ENCODE measurements around the gene COL5A1. TPM values are rescaled to one million over a fixed set of nuclear protein-coding genes. Genes with fewer than 3 reads are reported as not detected.

The COL5A1 gene
- total RNA-seq, 1 experiment from 2014 or later = 10.6 TPM

- intact Hi-C loops (cut with micrococcal nuclease) = no loop called here
- ChIA-PET POLR2A (ENCODE audit: unreplicated experiment) (no interaction called here), CTCF (no interaction called here)
- no peak overlapping the region for H2AFZ ChIP-seq (ENCODE audit: low read length)
- H3K79me2 ChIP-seq (ENCODE audit: low read length) = no peaks in the 10 kb centered on the region
- H4K20me1 ChIP-seq (ENCODE audit: low read length) = no peaks in the 10 kb centered on the region
- no peak overlapping the region for H3K4me2 ChIP-seq (ENCODE audit: low read length)
- no peaks in the 10 kb centered on the region for H3K4me1 ChIP-seq (ENCODE audit: insufficient read depth, low read length)
- H3F3A ChIP-seq (ENCODE audit: low read length, unreplicated experiment) = no peaks in the 10 kb centered on the region
- H3K9me3 ChIP-seq (ENCODE audit: low read length) = no peaks in the 10 kb centered on the region
- BruUV-seq (replicated peaks) = no TSS peak
- no peak for ATAC-seq
- no peaks in the 10 kb centered on the region for H3K36me3 ChIP-seq (ENCODE audit: low read depth, low read length)
- no peak overlapping the region for H3K4me3 ChIP-seq (ENCODE audit: low read length)
- no peak for TF ChIP-seq EZH2 (IDR thresholded peaks at IDR 0.05; ENCODE audit: low read length, unreplicated experiment)
- TF ChIP-seq EZH2phosphoT487 (IDR thresholded peaks at IDR 0.05; ENCODE audit: borderline replicate concordance, low read length) = no peak
- TF ChIP-seq, protein P1, sequence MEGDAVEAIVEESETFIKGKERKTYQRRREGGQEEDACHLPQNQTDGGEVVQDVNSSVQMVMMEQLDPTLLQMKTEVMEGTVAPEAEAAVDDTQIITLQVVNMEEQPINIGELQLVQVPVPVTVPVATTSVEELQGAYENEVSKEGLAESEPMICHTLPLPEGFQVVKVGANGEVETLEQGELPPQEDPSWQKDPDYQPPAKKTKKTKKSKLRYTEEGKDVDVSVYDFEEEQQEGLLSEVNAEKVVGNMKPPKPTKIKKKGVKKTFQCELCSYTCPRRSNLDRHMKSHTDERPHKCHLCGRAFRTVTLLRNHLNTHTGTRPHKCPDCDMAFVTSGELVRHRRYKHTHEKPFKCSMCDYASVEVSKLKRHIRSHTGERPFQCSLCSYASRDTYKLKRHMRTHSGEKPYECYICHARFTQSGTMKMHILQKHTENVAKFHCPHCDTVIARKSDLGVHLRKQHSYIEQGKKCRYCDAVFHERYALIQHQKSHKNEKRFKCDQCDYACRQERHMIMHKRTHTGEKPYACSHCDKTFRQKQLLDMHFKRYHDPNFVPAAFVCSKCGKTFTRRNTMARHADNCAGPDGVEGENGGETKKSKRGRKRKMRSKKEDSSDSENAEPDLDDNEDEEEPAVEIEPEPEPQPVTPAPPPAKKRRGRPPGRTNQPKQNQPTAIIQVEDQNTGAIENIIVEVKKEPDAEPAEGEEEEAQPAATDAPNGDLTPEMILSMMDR (conservative IDR thresholded peaks at IDR 0.05; ENCODE audit: low read depth, low read length) = no peak
- H3K9ac ChIP-seq (ENCODE audit: low read length) = no peak overlapping the region
- DNase-seq = no peak
- no peaks in the 10 kb centered on the region for H3K9me2 ChIP-seq (replicated peaks; ENCODE audit: low read length)
- no peak overlapping the region for H3K27ac ChIP-seq (ENCODE audit: low read length)
- no peaks in the 10 kb centered on the region for H3K27me3 ChIP-seq (ENCODE audit: low read length)
These were observed 47.3 kb upstream of the COL5A1 start for GRCh38 chr9:134594078-134594941.

DNA sequence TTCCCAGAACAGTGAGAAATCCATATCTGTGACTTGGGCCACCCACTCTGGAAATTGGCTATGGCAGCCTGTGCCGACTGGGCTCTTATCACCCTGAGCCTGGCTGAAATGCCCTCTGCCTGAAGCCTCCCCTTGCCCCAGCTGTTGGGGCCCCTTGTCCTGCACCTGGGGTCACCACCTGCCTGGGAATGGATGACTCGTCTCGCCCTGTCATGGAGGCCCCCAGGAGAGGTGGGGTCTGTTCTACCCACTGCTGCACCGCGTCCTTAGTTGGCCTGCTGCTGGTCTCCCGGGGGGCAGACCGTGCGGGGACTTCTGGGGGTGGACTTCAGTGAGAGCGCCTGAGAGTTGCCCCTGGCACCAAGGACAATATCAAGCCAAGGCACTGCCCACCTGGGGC is 46.6 kb upstream of the COL5A1 start:
- no TSS peak for BruUV-seq (replicated peaks)
- ChIA-PET CTCF (no interaction called here), POLR2A (ENCODE audit: unreplicated experiment) (no interaction called here)
- H3K4me3 ChIP-seq (ENCODE audit: low read length) = no peak overlapping the region
- H2AFZ ChIP-seq (ENCODE audit: low read length) = no peak overlapping the region
- no peaks in the 10 kb centered on the region for H3K27me3 ChIP-seq (ENCODE audit: low read length)
- H3K9me2 ChIP-seq (replicated peaks; ENCODE audit: low read length) = no peaks in the 10 kb centered on the region
- no peaks in the 10 kb centered on the region for H3K79me2 ChIP-seq (ENCODE audit: low read length)
- ATAC-seq = no peak
- H3K4me2 ChIP-seq (ENCODE audit: low read length) = no peak overlapping the region
- H3K36me3 ChIP-seq (ENCODE audit: low read depth, low read length) = no peaks in the 10 kb centered on the region
- no peak for DNase-seq
- no peaks in the 10 kb centered on the region for H3K4me1 ChIP-seq (ENCODE audit: insufficient read depth, low read length)
- no peaks in the 10 kb centered on the region for H3F3A ChIP-seq (ENCODE audit: low read length, unreplicated experiment)
- no peaks in the 10 kb centered on the region for H3K9me3 ChIP-seq (ENCODE audit: low read length)
- TF ChIP-seq EZH2 (IDR thresholded peaks at IDR 0.05; ENCODE audit: low read length, unreplicated experiment) (no peak), EZH2phosphoT487 (IDR thresholded peaks at IDR 0.05; ENCODE audit: borderline replicate concordance, low read length) (no peak)
- TF ChIP-seq, protein P1 (conservative IDR thresholded peaks at IDR 0.05; ENCODE audit: low read depth, low read length) = no peak
- H3K27ac ChIP-seq (ENCODE audit: low read length) = no peak overlapping the region
- no peak overlapping the region for H3K9ac ChIP-seq (ENCODE audit: low read length)
- H4K20me1 ChIP-seq (ENCODE audit: low read length) = no peaks in the 10 kb centered on the region
- intact Hi-C loops (cut with micrococcal nuclease) = no loop called here
